Adrenal gland (tissue), 12 donors: ENCODE measurements around the gene DLGAP1. TPM values are rescaled to one million over a fixed set of nuclear protein-coding genes. Genes with fewer than 3 reads are reported as not detected.

Experiments
- DNase-seq, 7 donors: peaks; one replicate each; pipeline ENCODE4 v3.0.0-alpha.2; 2019 to 2020
- H3K27ac ChIP-seq, 5 donors: fragments of 200-600 bp; sonication (generic) in 4 of 5; 1 replicate in 3 of 5; 2 replicates in 2 of 5; pipeline versions ENCODE4 v1.5.1 to v1.8.0; 2016 to 2020; ENCODE audit warnings: mild to moderate bottlenecking in 1 of 5
- H3K27me3 ChIP-seq: fragments of 200-600 bp; 2 replicates; pipeline ENCODE4 v1.8.0; 2021
- H3K36me3 ChIP-seq, 2 donors: fragments of 200-600 bp; replicated peaks in 1 of 2; 1 replicate in 1 of 2; 2 replicates in 1 of 2; pipeline versions ENCODE4 v1.5.1 to v1.8.0; 2018 to 2022
- H3K4me1 ChIP-seq, 2 donors: fragments of 200-600 bp; replicated peaks in 1 of 2; 1 replicate in 1 of 2; 2 replicates in 1 of 2; pipeline versions ENCODE4 v1.5.1 to v1.8.0; 2018 to 2021
- H3K4me3 ChIP-seq, 4 donors: fragments of 200-600 bp; sonication (generic) in 3 of 4; one replicate each; pipeline ENCODE4 v1.5.1; 2016 to 2018
- H3K9me3 ChIP-seq, 3 donors: fragments of 200-600 bp; sonication (generic) in 1 of 3; replicated peaks in 1 of 3; 1 replicate in 2 of 3; 2 replicates in 1 of 3; pipeline versions ENCODE4 v1.5.1 to v1.8.0; 2016 to 2021
- CTCF ChIP-seq, 6 experiments: fragments of 450-650 bp in 4 of 6; fragments of 200-600 bp in 2 of 6; sonication (generic) in 1 of 6; IDR thresholded peaks; 1 replicate in 5 of 6; 2 replicates in 1 of 6; pipeline versions ENCODE4 v1.5.1 to v1.8.0; 2016 to 2021; ENCODE audit warnings: antibody characterized with exemption in 6 of 6, mild to moderate bottlenecking in 2 of 6, moderate library complexity in 1 of 6
- POLR2A ChIP-seq, 2 donors: fragments of 450-650 bp; IDR thresholded peaks; one replicate each; pipeline ENCODE4 v1.6.1; 2017; ENCODE audit warnings: antibody characterized with exemption in 2 of 2, mild to moderate bottlenecking in 2 of 2, moderate library complexity in 1 of 2
- WGBS, 4 donors: extraction: QIAGEN DNeasy Blood & Tissue Kit in 2 of 4; methylation state at CpG; one replicate each; pipeline versions ENCODE4 v1.1.5 to v1.1.7; 2013 to 2017; 5-methylcytosine and 5-hydroxymethylcytosine counted together
- intact Hi-C, 2 donors: fragments of 100-400 bp; cut with DNase I; formaldehyde crosslinking; loops; one replicate each; pipeline versions ENCODE4 v1.14.1 to v1.15.0; 2022 to 2023
- polyA plus RNA-seq, 3 donors: library from polyadenylated mRNA; stranded (reverse); fragments of 200-250 nt in 2 of 3; fragments of 350-450 nt in 1 of 3; fragmentation: Illumina TruSeq in 1 of 3; extraction: RNeasy Lipid Tissue Mini Kit (QIAGEN cat#74804) in 1 of 3; gene quantifications; one replicate each; pipeline ENCODE4 v1.2.3, GENCODE V29; 2013 to 2014
- total RNA-seq, 9 donors: library from RNA; depleted of rRNA in 4 of 9; stranded (reverse); fragments of >200 nt in 4 of 9; fragments of 120-200 nt in 1 of 9; fragmentation: NEBNext Ultra II Directional in 1 of 9; extraction: Animal tissue kit (Norgen Biotek cat#: 25700) in 1 of 9; gene quantifications; one replicate each; pipeline versions ENCODE4 v1.1.0 to v1.2.4, GENCODE V29; 2013 to 2023
- donor health status: healthy with polysubstance abuse.
- donor health status: Bipolar disorder and iron deficiency.
- donor health status: DM: yes; HTN: yes; CAD: no.
- donor health status: DM: no; HTN: no; CAD: no.
- donor health status: DM: no; HTN: no; CAD: no.
- donor health status: DM: yes; HTN: yes; CAD: no.

The DLGAP1 gene
- total and polyA plus RNA-seq, 12 donors: 1.7 to 30.9 (median 12.9) TPM

- H3K36me3 ChIP-seq: no peaks in the 10 kb centered on the region
- TF ChIP-seq POLR2A (IDR thresholded peaks at IDR 0.05) (no peak), CTCF (IDR thresholded peaks at IDR 0.05) (no peak)
- intact Hi-C loops: loop anchor here in 1 of 2 donors (10.0 kb wide), 1 partner anchor 57 kb away; no protein-coding TSS in a partner anchor
- peaks cover 0 to 6% of the 10 kb centered on the region in 2 donors for H3K4me1 ChIP-seq
- DNase-seq: no peak
- H3K27ac ChIP-seq: no peak overlapping the region
- H3K4me3 ChIP-seq: no peak overlapping the region
- H3K27me3 ChIP-seq: no peaks in the 10 kb centered on the region
- H3K9me3 ChIP-seq: no peaks in the 10 kb centered on the region
Measured at GRCh38 chr18:4007846-4008245, 447.3 kb downstream of the DLGAP1 start.

GRCh38 chr18:4004183-4004829, 450.8 kb downstream of the DLGAP1 start:
- 20 to 33% (median 30%) methylated on average over 8 of the region's 8 CpGs for WGBS, 4 donors
- Histone ChIP-seq H3K4me3 (no peak overlapping the region), H3K4me1 (peaks cover 0 to 6% of the 10 kb centered on the region in 2 donors), H3K9me3 (no peaks in the 10 kb centered on the region), H3K27ac (no peak overlapping the region), H3K36me3 (no peaks in the 10 kb centered on the region), H3K27me3 (no peaks in the 10 kb centered on the region)
- intact Hi-C loops: loop anchor here in 1 of 2 donors (10.0 kb wide), 1 partner anchor 60 kb away; no protein-coding TSS in a partner anchor
- DNase-seq: no peak
- TF ChIP-seq CTCF (IDR thresholded peaks at IDR 0.05) (no peak), POLR2A (IDR thresholded peaks at IDR 0.05) (no peak)

GRCh38 chr18:3998698-3999333, 456.3 kb downstream of the DLGAP1 start:
- Histone ChIP-seq H3K36me3 (no peaks in the 10 kb centered on the region), H3K4me1 (no peaks in the 10 kb centered on the region), H3K27ac (no peak overlapping the region), H3K9me3 (no peaks in the 10 kb centered on the region), H3K27me3 (no peaks in the 10 kb centered on the region), H3K4me3 (peak overlapping the region in 1 of 4 donors; percentile 2)
- TF ChIP-seq CTCF (IDR thresholded peaks at IDR 0.05) (peak; percentile 63 to 88 (median 80)), POLR2A (IDR thresholded peaks at IDR 0.05) (no peak)
- 11 to 14% (median 12%) methylated on average over 4 of the region's 4 CpGs for WGBS, 4 donors
- intact Hi-C loops: loop anchor here in 1 of 2 donors (10.0 kb wide), 2 partner anchors 224 to 294 kb away; no protein-coding TSS in a partner anchor
- DNase-seq: peak; percentile 22 to 75 (median 49)

GRCh38 chr18:3995476-3996102, 459.5 kb downstream of the DLGAP1 start:
- intact Hi-C loops: loop anchor here in 1 of 2 donors (10.0 kb wide), 2 partner anchors 221 to 291 kb away; no protein-coding TSS in a partner anchor
- 10 to 17% (median 10%) methylated on average over 8 of the region's 8 CpGs for WGBS, 4 donors
- peak overlapping the region in 1 of 5 donors; percentile 41 for H3K27ac ChIP-seq

More at GRCh38 chr18:3995476-3996102, 459.5 kb downstream of the DLGAP1 start:
- no peaks in the 10 kb centered on the region for H3K27me3 ChIP-seq
- H3K9me3 ChIP-seq: no peaks in the 10 kb centered on the region
- DNase-seq: peak; percentile 54 to 80 (median 74)
- H3K4me3 ChIP-seq: peak overlapping the region in 1 of 4 donors; percentile 41
- H3K4me1 ChIP-seq: no peaks in the 10 kb centered on the region
- no peaks in the 10 kb centered on the region for H3K36me3 ChIP-seq
- peak; percentile 57 to 94 (median 82) for TF ChIP-seq CTCF (IDR thresholded peaks at IDR 0.05)
- no peak for TF ChIP-seq POLR2A (IDR thresholded peaks at IDR 0.05)
